Muscle of leg (tissue), 11 donors: ENCODE data around the gene CTSF. TPM values are rescaled to one million over a fixed set of nuclear protein-coding genes. Genes with fewer than 3 reads are reported as not detected.

Source experiments
- DNase-seq: peaks from one replicate; pipeline ENCODE4 v3.0.0; 2013
- H3K27ac ChIP-seq: one replicate; pipeline ENCODE4 v1.5.1; 2013; ENCODE audit warnings: mild to moderate bottlenecking, low read length, control low read depth
- H3K27me3 ChIP-seq: one replicate; pipeline ENCODE4 v1.6.1; 2013; ENCODE audit warnings: low read length; ENCODE audit not compliant: control insufficient read depth, insufficient read depth
- H3K36me3 ChIP-seq: one replicate; pipeline ENCODE4 v1.6.1; 2013; ENCODE audit warnings: low read length; ENCODE audit not compliant: control insufficient read depth, insufficient read depth
- H3K4me1 ChIP-seq: one replicate; pipeline ENCODE4 v1.6.1; 2013; ENCODE audit warnings: low read length; ENCODE audit not compliant: control insufficient read depth, insufficient read depth
- H3K4me3 ChIP-seq: one replicate; pipeline ENCODE4 v1.5.1; 2013; ENCODE audit warnings: low read length, control low read depth
- H3K9me3 ChIP-seq: replicated peaks from 2 replicates; pipeline ENCODE4 v1.6.1; 2013; ENCODE audit warnings: low read depth, low read length; ENCODE audit not compliant: control insufficient read depth
- WGBS: methylation state at CpG from one replicate; pipeline ENCODE4 v1.1.5; 2013; ENCODE audit warnings: missing lambda C conversion rate; ENCODE audit not compliant: insufficient coverage; 5-methylcytosine and 5-hydroxymethylcytosine counted together
- polyA plus RNA-seq, 8 donors: library from polyadenylated mRNA; unstranded; fragments of 120-200 nt; gene quantifications; one replicate each; pipeline versions ENCODE4 v1.2.1 to v1.2.3, GENCODE V29; 2013; ENCODE audit warnings: inconsistent platforms in 1 of 8, low replicate concordance in 1 of 8; ENCODE audit not compliant: insufficient read length in 8 of 8, insufficient read depth in 1 of 8
- total RNA-seq: library from RNA; stranded (reverse); fragments of 120-200 nt; gene quantifications from one replicate; pipeline ENCODE4 v1.2.4, GENCODE V29; 2013

Gene CTSF
- total and polyA plus RNA-seq, 9 donors: 22.4 to 36.7 (median 26.4) TPM

DNA sequence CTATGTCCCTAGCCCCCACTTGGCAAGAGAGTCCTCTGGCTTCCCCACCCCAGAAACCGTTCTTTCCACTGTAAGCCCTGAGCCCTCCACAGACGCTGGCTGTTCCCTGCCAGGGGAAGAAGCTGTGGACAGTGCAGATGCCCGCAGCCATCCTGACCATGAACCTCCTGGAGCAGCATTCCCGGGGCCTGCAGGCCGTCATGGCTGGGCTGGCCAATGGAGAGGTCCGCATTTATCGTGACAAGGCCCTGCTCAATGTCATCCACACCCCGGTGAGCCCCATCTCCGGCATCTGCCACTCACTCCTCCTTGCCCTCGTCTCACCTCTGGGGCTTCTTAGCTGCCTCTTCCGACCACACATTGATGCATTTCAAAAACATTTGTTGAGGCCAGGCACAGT, 44.8 kb downstream of the CTSF start:
- H3K27me3 ChIP-seq: no peaks in the 10 kb centered on the region
- 89% methylated on average over 11 of the region's 11 CpGs for WGBS
- H3K4me3 ChIP-seq: no peak overlapping the region
- H3K9me3 ChIP-seq: no peaks in the 10 kb centered on the region
- no peaks in the 10 kb centered on the region for H3K4me1 ChIP-seq
- DNase-seq: no peak
- no peak overlapping the region for H3K27ac ChIP-seq
- peaks cover 68% of the 10 kb centered on the region for H3K36me3 ChIP-seq

Other genes starting within 250 kb of the CTSF start
- gene RIN1, start 232.2 kb downstream of the CTSF start, total RNA-seq: 6.0 TPM
- gene RIN1, start 232.2 kb downstream of the CTSF start, polyA plus RNA-seq: 1 to 10 TPM; 5.3 to 9.6 (median 7.7) TPM
- 25.0 TPM for gene BRMS1, start 223.5 kb downstream of the CTSF start, total RNA-seq
- gene BRMS1, start 223.5 kb downstream of the CTSF start, polyA plus RNA-seq: 10 to 100 TPM; 20.5 to 27.0 (median 23.6) TPM
- 25.7 TPM for gene B4GAT1, start 221.0 kb downstream of the CTSF start, total RNA-seq
- gene B4GAT1, start 221.0 kb downstream of the CTSF start, polyA plus RNA-seq: 10 to 100 TPM; 17.7 to 24.1 (median 22.9) TPM
- 10.1 TPM for gene SLC29A2, start 196.8 kb downstream of the CTSF start, total RNA-seq
- gene SLC29A2, start 196.8 kb downstream of the CTSF start, polyA plus RNA-seq: 10 to 100 TPM; 16.2 to 35.4 (median 30.0) TPM
- 0.27 TPM for gene NPAS4, start 147.6 kb downstream of the CTSF start, total RNA-seq
- gene NPAS4, start 147.6 kb downstream of the CTSF start, polyA plus RNA-seq: under 1 TPM in 7 of 8 donors, not detected in 1; 0.05 to 0.57 (median 0.14) TPM
- gene MRPL11, start 129.8 kb downstream of the CTSF start, total RNA-seq: 59.0 TPM
- 10 to 100 TPM; 49.6 to 62.4 (median 54.9) TPM for gene MRPL11, start 129.8 kb downstream of the CTSF start, polyA plus RNA-seq
- 8.2 TPM for gene PELI3, start 101.7 kb downstream of the CTSF start, total RNA-seq
- gene PELI3, start 101.7 kb downstream of the CTSF start, polyA plus RNA-seq: 1 to 10 TPM; 4.7 to 6.5 (median 5.7) TPM
- 22.3 TPM for gene DPP3, start 88.2 kb downstream of the CTSF start, total RNA-seq
- 10 to 100 TPM; 18.5 to 27.2 (median 23.1) TPM for gene DPP3, start 88.2 kb downstream of the CTSF start, polyA plus RNA-seq
- 18.8 TPM for gene BBS1, start 58.0 kb downstream of the CTSF start, total RNA-seq
- 10 to 100 TPM; 13.2 to 22.6 (median 17.4) TPM for gene BBS1, start 58.0 kb downstream of the CTSF start, polyA plus RNA-seq
- 3.5 TPM for gene ZDHHC24, start 22.6 kb downstream of the CTSF start, total RNA-seq
- gene ZDHHC24, start 22.6 kb downstream of the CTSF start, polyA plus RNA-seq: 1 to 10 TPM; 3.2 to 4.7 (median 3.8) TPM
- 81.6 TPM for gene ACTN3, start 21.7 kb downstream of the CTSF start, total RNA-seq
- gene ACTN3, start 21.7 kb downstream of the CTSF start, polyA plus RNA-seq: 100 to 1,000 TPM in 2 of 8 donors, 10 to 100 TPM in 5, 1 to 10 TPM in 1; 8.3 to 162 (median 39.3) TPM
- 0.09 TPM for gene CCDC87, start 24.5 kb upstream of the CTSF start, total RNA-seq
- under 1 TPM; 0.10 to 0.15 (median 0.13) TPM for gene CCDC87, start 24.5 kb upstream of the CTSF start, polyA plus RNA-seq
- 32.1 TPM for gene CCS, start 24.6 kb upstream of the CTSF start, total RNA-seq
- gene CCS, start 24.6 kb upstream of the CTSF start, polyA plus RNA-seq: 10 to 100 TPM; 30.1 to 49.2 (median 39.2) TPM
- gene RBM14, start 48.0 kb upstream of the CTSF start, total RNA-seq: 25.9 TPM
- 10 to 100 TPM; 35.2 to 56.5 (median 42.9) TPM for gene RBM14, start 48.0 kb upstream of the CTSF start, polyA plus RNA-seq
- 98.1 TPM for gene RBM4, start 70.1 kb upstream of the CTSF start, total RNA-seq
- 100 to 1,000 TPM; 123 to 167 (median 148) TPM for gene RBM4, start 70.1 kb upstream of the CTSF start, polyA plus RNA-seq
- 26.7 TPM for gene RBM4B, start 109.3 kb upstream of the CTSF start, total RNA-seq
- 10 to 100 TPM; 28.3 to 42.8 (median 31.7) TPM for gene RBM4B, start 109.3 kb upstream of the CTSF start, polyA plus RNA-seq
- 13.3 TPM for gene SPTBN2, start 160.6 kb upstream of the CTSF start, total RNA-seq
- 10 to 100 TPM in 6 of 8 donors, 1 to 10 TPM in 2; 8.6 to 19.0 (median 16.9) TPM for gene SPTBN2, start 160.6 kb upstream of the CTSF start, polyA plus RNA-seq